ENCODE data around the gene ZC3H7A. TPM values are rescaled to one million over a fixed set of nuclear protein-coding genes. Genes with fewer than 3 reads are reported as not detected.

The ZC3H7A gene
- total and polyA plus RNA-seq, 9 of the 15 experiments (the other 6 are each of a cell fraction or from before 2014, with no cell fraction given) = 19.8 to 49.1 (median 28.2) TPM

GRCh38 chr16:11797166-11797956, at the start of gene ZC3H7A (continued):
- TF ChIP-seq CXXC5 (CRISPR knock-in tag; IDR thresholded peaks at IDR 0.05) (peak; percentile 99), KAT2B (IDR thresholded peaks at IDR 0.05; ENCODE audit: low read depth, low read length) (no peak), CBX5 (IDR thresholded peaks at IDR 0.05; ENCODE audit: borderline replicate concordance, low read depth) (no peak), SOX6 (IDR thresholded peaks at IDR 0.05) (peak; percentile 39; the same call in 1 of the 2 replicates), ZNF830 (CRISPR knock-in tag; IDR thresholded peaks at IDR 0.05) (no peak), ZNF175 (CRISPR knock-in tag; IDR thresholded peaks at IDR 0.05; ENCODE audit: low read depth) (0 out of 2 replicates have a peak, but pooled peaks have one; percentile 64), ZNF24 (IDR thresholded peaks at IDR 0.05) (no peak), CSDE1 (IDR thresholded peaks at IDR 0.05) (peak in 1 of 2 experiments; percentile 67; a peak in 2 of 4 replicates), PRDM10 (IDR thresholded peaks at IDR 0.05; ENCODE audit: partially characterized antibody) (no peak), BHLHE40 (IDR thresholded peaks at IDR 0.05; ENCODE audit: low read length) (0 out of 2 replicates have a peak, but pooled peaks have one; percentile 14), POLR2H (tag; IDR thresholded peaks at IDR 0.05; ENCODE audit: low read depth) (peak; percentile 82), MXI1 (IDR thresholded peaks at IDR 0.05; ENCODE audit: low read depth, low read length) (no peak), ZNF436 (CRISPR knock-in tag; IDR thresholded peaks at IDR 0.05) (peak; percentile 37; the same call in 1 of the 2 replicates), PCBP1 (IDR thresholded peaks at IDR 0.05; ENCODE audit: low read depth, low read length, poor library complexity, severe bottlenecking) (peak; percentile 27), GATA2 (CRISPR knock-in tag; IDR thresholded peaks at IDR 0.05) (0 out of 2 replicates have a peak, but pooled peaks have one; percentile 6), ESRRA (IDR thresholded peaks at IDR 0.05; ENCODE audit: borderline replicate concordance, low read depth) (peak; percentile 44; the same call in 1 of the 2 replicates), MLLT1 (IDR thresholded peaks at IDR 0.05) (peak; percentile 32 to 60; a peak in 1 of 4 replicates), SMAD4 (CRISPR knock-in tag; conservative IDR thresholded peaks at IDR 0.05) (peak; percentile 95), ZFP1 (CRISPR knock-in tag; IDR thresholded peaks at IDR 0.05) (no peak), DPF2 (IDR thresholded peaks at IDR 0.05) (no peak), DNMT1 (IDR thresholded peaks at IDR 0.05) (no peak), NRF1 (conservative IDR thresholded peaks at IDR 0.05 in 1 of 2, IDR thresholded peaks at IDR 0.05 in 1 of 2) (peak; percentile 86 to 89), TAF1 (IDR thresholded peaks at IDR 0.05; ENCODE audit: control insufficient read depth, extremely low read depth, insufficient read depth, low read length, severe bottlenecking) (peak; percentile 75), MECOM (CRISPR knock-in tag; IDR thresholded peaks at IDR 0.05) (no peak), SIN3A (IDR thresholded peaks at IDR 0.05; ENCODE audit: borderline replicate concordance in 2 of 2, control insufficient read depth in 1 of 2, low read depth in 2 of 2, low read length in 2 of 2) (no peak)
